Panc1 (cell line): ENCODE data around the gene MXD4. TPM values are rescaled to one million over a fixed set of nuclear protein-coding genes. Genes with fewer than 3 reads are reported as not detected.

Source experiments
- ATAC-seq: fragments of 200-7000 bp; cut with Tn5 transposase; 2 replicates; pipeline ENCODE4 v1.9.1; 2020; ENCODE audit warnings: mild to moderate bottlenecking, moderate library complexity
- BruUV-seq: library from RNA; stranded (reverse); fragments of 400-500 nt; replicated peaks from 2 replicates; lab custom pipeline; 2021; lab: Mats Ljungman, UMichigan
- CTCF ChIA-PET: fragments of 300-600 bp; sonication (Branson Sonifier 250); formaldehyde crosslinking; loops from one replicate; lab custom pipeline; 2022; ENCODE audit warnings: antibody characterized with exemption; lab: Charles Lee
- POLR2A ChIA-PET: fragments of 300-600 bp; sonication (Branson Sonifier 250); formaldehyde crosslinking; loops from one replicate; lab custom pipeline; 2022; ENCODE audit warnings: antibody characterized with exemption; lab: Charles Lee
- DNase-seq: peaks from one replicate; pipeline ENCODE4 v3.0.0-alpha.2; 2010; ENCODE audit warnings: low read depth, low spot score
- H3K27ac ChIP-seq: 2 replicates; pipeline ENCODE4 v1.5.1; 2011; ENCODE audit warnings: mild to moderate bottlenecking, low read length, inconsistent platforms
- H3K27me3 ChIP-seq: fragments of 200-500 bp; sonication (Bioruptor generic); 2 replicates; pipeline ENCODE4 v1.6.0; 2014; ENCODE audit warnings: low read length, inconsistent platforms; ENCODE audit not compliant: control insufficient read depth, insufficient read depth
- H3K36me3 ChIP-seq: fragments of 200-500 bp; sonication (Bioruptor generic); 2 replicates; pipeline ENCODE4 v1.5.1; 2014; ENCODE audit warnings: inconsistent platforms, mild to moderate bottlenecking, low read length, moderate library complexity; ENCODE audit not compliant: control insufficient read depth, insufficient read depth
- H3K4me1 ChIP-seq: 2 replicates; pipeline ENCODE4 v1.5.1; 2011; ENCODE audit warnings: inconsistent platforms, mild to moderate bottlenecking, low read length, moderate library complexity; ENCODE audit not compliant: control insufficient read depth, insufficient read depth
- H3K4me3 ChIP-seq, 2 experiments: 2 replicates each; pipeline ENCODE4 v1.5.1; 2011 to 2012; ENCODE audit warnings: low read depth in 2 of 2, low read length in 2 of 2, mild to moderate bottlenecking in 2 of 2, inconsistent platforms in 1 of 2, moderate library complexity in 1 of 2
- H3K9me3 ChIP-seq: fragments of 200-500 bp; sonication (Bioruptor generic); 2 replicates; pipeline ENCODE4 v1.5.1; 2014; ENCODE audit warnings: low read depth, mild to moderate bottlenecking, inconsistent platforms, low read length, moderate library complexity; ENCODE audit not compliant: control insufficient read depth, insufficient read depth
- POLR2AphosphoS5 ChIP-seq: IDR thresholded peaks from 2 replicates; pipeline ENCODE4 v1.6.1; 2012; ENCODE audit warnings: mild to moderate bottlenecking, low read depth, low read length, moderate library complexity
- SIN3A ChIP-seq: IDR thresholded peaks from 2 replicates; pipeline ENCODE4 v1.6.1; 2012; ENCODE audit warnings: low read depth, mild to moderate bottlenecking, low read length, moderate library complexity, borderline replicate concordance; ENCODE audit not compliant: insufficient read depth
- TCF7L2 ChIP-seq: IDR thresholded peaks from 2 replicates; pipeline ENCODE4 v1.6.1; 2011; ENCODE audit warnings: mild to moderate bottlenecking, low read depth, low read length, inconsistent platforms
- in situ Hi-C: cut with HindIII; loops from 2 replicates; pipeline ENCODE4 v1.10.0; 2016; ENCODE audit warnings: low sequenced_read_pairs, low pct_unique_long_range_greater_than_20kb
- intact Hi-C: fragments of 100-400 bp; cut with micrococcal nuclease; formaldehyde crosslinking; loops from one replicate; pipeline ENCODE4 v1.10.0; 2022; ENCODE audit not compliant: unreplicated experiment
- total RNA-seq: library from RNA; stranded (reverse); gene quantifications from one replicate; pipeline ENCODE4 v1.2.1, GENCODE V29; 2021; ENCODE audit not compliant: unreplicated experiment
- TF ChIP-seq, protein P1 (sequence below): fragments of 450-650 bp; IDR thresholded peaks from 2 replicates; pipeline ENCODE4 v1.5.1; 2017; ENCODE audit warnings: mild to moderate bottlenecking
- TF ChIP-seq, protein P2 (sequence below), 2 experiments: IDR thresholded peaks; 2 replicates each; pipeline ENCODE4 v1.6.1; 2011 to 2012; ENCODE audit warnings: low read depth in 2 of 2, control low read depth in 1 of 2, low read length in 1 of 2, mild to moderate bottlenecking in 1 of 2, moderate library complexity in 1 of 2; ENCODE audit not compliant: insufficient read depth in 1 of 2

MXD4 gene
- total RNA-seq, 1 experiment from 2014 or later = 32.7 TPM

DNA sequence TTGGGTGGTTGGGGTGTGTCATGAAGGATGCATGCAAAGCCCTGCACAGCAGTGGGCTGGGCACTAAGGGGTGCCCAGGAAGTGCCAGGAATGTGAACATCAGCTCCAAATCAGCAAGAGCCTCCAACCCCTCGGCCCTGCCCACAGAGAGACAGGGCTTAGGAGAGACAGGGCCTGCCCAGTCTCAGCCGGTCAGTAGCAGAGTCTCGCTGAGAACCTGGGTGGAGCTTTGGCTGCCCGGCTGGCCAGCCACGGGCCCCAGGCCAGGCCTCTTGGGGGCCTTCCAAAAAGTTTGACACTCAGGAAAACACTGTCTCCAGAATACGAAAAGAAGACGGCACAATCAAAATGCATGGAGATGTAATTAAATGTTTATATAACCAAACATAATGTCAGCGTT lies 4.3 kb upstream of the MXD4 start:
- no peak for ATAC-seq
- Histone ChIP-seq H3K36me3 (no peaks in the 10 kb centered on the region; the same call in 1 of the 2 replicates), H3K27ac (no peak overlapping the region), H3K4me1 (peaks cover 5% of the 10 kb centered on the region; the same call in 1 of the 2 replicates), H3K4me3 (no peak overlapping the region), H3K27me3 (no peaks in the 10 kb centered on the region), H3K9me3 (no peaks in the 10 kb centered on the region)
- ChIA-PET POLR2A (no interaction called here), CTCF (no interaction called here)
- TF ChIP-seq, protein P1, sequence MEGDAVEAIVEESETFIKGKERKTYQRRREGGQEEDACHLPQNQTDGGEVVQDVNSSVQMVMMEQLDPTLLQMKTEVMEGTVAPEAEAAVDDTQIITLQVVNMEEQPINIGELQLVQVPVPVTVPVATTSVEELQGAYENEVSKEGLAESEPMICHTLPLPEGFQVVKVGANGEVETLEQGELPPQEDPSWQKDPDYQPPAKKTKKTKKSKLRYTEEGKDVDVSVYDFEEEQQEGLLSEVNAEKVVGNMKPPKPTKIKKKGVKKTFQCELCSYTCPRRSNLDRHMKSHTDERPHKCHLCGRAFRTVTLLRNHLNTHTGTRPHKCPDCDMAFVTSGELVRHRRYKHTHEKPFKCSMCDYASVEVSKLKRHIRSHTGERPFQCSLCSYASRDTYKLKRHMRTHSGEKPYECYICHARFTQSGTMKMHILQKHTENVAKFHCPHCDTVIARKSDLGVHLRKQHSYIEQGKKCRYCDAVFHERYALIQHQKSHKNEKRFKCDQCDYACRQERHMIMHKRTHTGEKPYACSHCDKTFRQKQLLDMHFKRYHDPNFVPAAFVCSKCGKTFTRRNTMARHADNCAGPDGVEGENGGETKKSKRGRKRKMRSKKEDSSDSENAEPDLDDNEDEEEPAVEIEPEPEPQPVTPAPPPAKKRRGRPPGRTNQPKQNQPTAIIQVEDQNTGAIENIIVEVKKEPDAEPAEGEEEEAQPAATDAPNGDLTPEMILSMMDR = no peak
- TF ChIP-seq, protein P2, sequence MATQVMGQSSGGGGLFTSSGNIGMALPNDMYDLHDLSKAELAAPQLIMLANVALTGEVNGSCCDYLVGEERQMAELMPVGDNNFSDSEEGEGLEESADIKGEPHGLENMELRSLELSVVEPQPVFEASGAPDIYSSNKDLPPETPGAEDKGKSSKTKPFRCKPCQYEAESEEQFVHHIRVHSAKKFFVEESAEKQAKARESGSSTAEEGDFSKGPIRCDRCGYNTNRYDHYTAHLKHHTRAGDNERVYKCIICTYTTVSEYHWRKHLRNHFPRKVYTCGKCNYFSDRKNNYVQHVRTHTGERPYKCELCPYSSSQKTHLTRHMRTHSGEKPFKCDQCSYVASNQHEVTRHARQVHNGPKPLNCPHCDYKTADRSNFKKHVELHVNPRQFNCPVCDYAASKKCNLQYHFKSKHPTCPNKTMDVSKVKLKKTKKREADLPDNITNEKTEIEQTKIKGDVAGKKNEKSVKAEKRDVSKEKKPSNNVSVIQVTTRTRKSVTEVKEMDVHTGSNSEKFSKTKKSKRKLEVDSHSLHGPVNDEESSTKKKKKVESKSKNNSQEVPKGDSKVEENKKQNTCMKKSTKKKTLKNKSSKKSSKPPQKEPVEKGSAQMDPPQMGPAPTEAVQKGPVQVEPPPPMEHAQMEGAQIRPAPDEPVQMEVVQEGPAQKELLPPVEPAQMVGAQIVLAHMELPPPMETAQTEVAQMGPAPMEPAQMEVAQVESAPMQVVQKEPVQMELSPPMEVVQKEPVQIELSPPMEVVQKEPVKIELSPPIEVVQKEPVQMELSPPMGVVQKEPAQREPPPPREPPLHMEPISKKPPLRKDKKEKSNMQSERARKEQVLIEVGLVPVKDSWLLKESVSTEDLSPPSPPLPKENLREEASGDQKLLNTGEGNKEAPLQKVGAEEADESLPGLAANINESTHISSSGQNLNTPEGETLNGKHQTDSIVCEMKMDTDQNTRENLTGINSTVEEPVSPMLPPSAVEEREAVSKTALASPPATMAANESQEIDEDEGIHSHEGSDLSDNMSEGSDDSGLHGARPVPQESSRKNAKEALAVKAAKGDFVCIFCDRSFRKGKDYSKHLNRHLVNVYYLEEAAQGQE (IDR thresholded peaks at IDR 0.05; ENCODE audit: insufficient read depth in 1 of 2, low read depth in 2 of 2, low read length in 1 of 2) = no peak
- TF ChIP-seq SIN3A = no peak
- no peak for TF ChIP-seq TCF7L2
- no peak for TF ChIP-seq POLR2AphosphoS5
- in situ Hi-C loops = no loop called here
- DNase-seq = no peak
- BruUV-seq = no TSS peak
- intact Hi-C loops = no loop called here

DNA sequence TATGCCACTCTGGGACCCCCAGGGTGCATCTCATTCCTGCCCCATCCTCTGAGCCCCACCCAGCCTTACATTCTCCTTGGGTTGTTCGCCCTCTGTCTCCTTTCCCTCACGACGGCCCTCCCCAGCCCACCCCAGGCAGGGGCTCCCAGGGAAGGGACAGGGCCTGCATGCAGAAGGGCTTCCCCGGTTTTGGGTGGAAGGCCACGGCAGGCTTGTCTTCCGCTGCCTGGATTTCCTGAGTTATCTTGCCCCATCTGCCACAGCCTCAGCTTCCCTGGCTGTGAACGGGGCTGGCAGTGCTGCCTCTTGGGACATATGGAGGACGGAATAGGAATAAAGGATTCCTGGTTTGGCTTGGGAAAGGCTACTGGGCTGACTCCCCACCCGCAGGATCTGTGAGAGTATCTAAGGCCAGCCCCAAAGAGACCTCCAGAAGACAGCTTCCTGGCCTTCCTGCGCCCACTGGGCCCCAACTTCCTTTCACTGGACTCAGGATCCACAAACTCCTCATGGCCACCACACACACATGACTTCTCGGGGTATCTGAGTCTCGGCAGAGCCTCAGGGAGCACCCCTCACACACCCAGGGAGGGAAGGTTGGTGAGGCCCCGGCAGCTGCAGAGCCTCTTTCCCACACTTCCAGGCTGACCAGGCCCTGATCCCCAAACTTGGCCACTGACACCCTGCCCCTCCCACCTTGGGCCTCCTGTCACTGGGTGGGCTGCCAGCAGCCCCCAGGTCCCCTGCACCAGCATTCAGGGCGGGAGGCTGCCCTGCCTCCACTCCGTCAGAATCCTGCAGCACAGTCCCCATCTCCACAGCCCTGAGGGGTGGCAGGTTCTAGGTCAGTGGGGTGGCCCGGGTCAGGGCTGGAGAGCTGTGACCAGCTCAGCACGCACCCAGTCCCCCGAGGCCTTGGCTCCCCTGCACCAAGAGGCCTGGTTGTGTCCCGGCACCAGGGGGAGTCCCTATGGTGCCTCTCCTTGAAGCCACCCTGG lies 3.5 kb upstream of the MXD4 start:
- no TSS peak for BruUV-seq
- ATAC-seq (no peak), DNase-seq (no peak)
- no peaks in the 10 kb centered on the region for H3K9me3 ChIP-seq
- no peak overlapping the region for H3K4me3 ChIP-seq
- in situ Hi-C loops = no loop called here
- ChIA-PET CTCF (no interaction called here), POLR2A (no interaction called here)
- H3K27ac ChIP-seq = no peak overlapping the region
- intact Hi-C loops = no loop called here
- H3K27me3 ChIP-seq = no peaks in the 10 kb centered on the region
- peaks cover 5% of the 10 kb centered on the region for H3K4me1 ChIP-seq
- TF ChIP-seq, protein P2 (IDR thresholded peaks at IDR 0.05; ENCODE audit: insufficient read depth in 1 of 2, low read depth in 2 of 2, low read length in 1 of 2) = no peak
- TF ChIP-seq POLR2AphosphoS5 = no peak
- TF ChIP-seq SIN3A = no peak
- TF ChIP-seq TCF7L2 = no peak
- TF ChIP-seq, protein P1 = no peak
- H3K36me3 ChIP-seq = no peaks in the 10 kb centered on the region; the same call in 1 of the 2 replicates
